ENCODE data around the gene DIS3L.
"Not testable (repeated sequence)": the region's sequence is repeated elsewhere in the genome, so short reads cannot be mapped to it uniquely, and the experiment has no call there.

DIS3L gene

DNA sequence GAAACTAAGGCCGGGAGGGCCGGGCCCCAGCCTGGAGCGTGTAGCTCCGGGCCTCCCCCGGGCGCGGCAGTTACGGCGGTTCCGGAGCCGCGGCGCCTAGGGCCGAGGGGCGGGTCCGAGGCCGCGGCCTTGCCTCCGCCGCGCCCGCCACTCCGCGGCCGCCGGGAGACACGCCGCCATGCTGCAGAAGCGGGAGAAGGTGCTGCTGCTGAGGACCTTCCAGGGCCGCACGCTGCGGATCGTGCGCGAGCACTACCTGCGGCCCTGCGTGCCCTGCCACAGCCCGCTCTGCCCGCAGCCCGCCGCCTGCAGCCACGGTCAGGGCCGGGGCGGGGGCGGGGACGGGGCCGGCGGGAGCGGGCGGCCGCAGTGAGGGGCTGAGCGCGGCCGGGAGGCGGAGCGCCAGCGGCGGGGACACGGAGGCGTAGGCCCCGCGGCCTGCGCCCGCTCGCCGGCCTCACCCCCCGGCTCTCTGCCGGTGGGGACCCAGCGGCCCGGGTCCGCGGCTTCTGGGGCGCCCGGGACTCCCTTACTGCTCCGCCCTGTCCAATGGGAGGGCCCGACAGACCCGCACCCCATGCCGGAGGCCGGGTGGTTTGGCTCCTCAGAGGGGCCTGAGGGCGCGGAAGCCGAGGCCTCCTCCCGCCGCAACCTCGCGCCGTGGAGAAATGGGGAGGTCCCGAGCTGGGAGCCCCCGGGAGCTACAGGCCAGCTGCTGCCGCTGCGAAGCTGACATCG is at the start of gene DIS3L:
DIS3L (plus strand) TSS at position 150 of the 738 bp plus-strand sequence; CDS start at position 179, 29 bp downstream.
- DNase-seq: peak; percentile 54

DNA sequence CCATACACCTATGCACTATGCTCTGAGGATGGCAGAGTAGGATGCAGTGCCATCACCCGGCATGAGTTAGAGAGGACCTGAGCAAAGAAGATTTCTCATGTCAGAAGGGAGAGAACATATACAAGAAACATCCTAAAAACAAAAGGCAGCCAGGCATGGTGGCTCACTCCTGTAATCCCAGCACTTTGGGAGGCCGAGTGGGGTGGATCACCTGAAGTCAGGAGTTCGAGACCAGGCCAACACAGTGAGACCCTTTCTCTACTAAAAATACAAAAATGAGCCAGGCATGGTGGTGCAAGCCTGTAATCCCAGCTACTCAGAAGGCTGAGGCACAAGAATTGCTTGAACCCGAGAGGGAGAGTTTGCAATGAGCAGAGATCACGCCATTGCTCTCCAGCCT is 47.5 kb upstream of the DIS3L start:
- DNase-seq: not testable (repeated sequence)

- DNase-seq: no peak
Measured at GRCh38 chr15:66246937-66247336, 46.4 kb upstream of the DIS3L start.

- no peak for DNase-seq
Measured at GRCh38 chr15:66249605-66250174, 43.7 kb upstream of the DIS3L start.

DNA sequence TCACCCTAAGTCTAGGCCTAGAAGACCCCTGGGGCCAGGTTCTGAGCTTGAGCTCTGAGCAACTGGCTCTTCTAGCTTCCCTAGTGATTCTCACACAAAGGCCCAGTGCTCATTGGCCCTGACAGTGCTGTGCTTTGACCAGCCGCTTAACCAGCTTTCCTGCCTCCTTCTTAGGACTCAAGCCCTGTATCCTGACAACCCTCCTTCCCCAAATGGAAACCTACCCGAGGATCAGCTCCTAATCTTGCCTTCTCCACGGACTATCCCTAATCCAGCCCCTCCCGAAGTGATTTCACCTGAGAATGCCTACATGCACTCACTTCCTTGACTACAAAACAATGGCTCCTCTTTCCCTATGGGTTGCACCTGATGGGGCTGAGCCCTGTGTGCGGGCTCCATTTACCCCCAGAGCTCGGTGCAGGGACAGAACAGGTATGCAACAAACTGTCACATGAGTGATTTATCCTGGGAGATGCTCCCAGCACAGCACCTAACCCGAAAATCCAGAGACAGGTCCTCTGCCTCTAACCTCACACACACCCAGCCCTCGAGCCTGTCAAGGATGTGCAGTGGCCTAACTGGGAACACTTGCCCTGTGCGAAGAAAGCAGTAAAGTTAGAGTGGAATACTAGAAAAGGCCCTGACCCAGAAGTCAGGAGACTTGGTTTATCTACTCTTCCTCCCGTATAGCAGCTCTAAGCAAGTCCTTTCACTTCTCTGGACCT is 42.1 kb upstream of the DIS3L start:
- DNase-seq: no peak

GRCh38 chr15:66251790-66252684 is 41.3 kb upstream of the DIS3L start:
- peak; percentile 45 to 53 for DNase-seq

- no peak for DNase-seq
Measured at GRCh38 chr15:66252685-66253417, 40.5 kb upstream of the DIS3L start.

DNA sequence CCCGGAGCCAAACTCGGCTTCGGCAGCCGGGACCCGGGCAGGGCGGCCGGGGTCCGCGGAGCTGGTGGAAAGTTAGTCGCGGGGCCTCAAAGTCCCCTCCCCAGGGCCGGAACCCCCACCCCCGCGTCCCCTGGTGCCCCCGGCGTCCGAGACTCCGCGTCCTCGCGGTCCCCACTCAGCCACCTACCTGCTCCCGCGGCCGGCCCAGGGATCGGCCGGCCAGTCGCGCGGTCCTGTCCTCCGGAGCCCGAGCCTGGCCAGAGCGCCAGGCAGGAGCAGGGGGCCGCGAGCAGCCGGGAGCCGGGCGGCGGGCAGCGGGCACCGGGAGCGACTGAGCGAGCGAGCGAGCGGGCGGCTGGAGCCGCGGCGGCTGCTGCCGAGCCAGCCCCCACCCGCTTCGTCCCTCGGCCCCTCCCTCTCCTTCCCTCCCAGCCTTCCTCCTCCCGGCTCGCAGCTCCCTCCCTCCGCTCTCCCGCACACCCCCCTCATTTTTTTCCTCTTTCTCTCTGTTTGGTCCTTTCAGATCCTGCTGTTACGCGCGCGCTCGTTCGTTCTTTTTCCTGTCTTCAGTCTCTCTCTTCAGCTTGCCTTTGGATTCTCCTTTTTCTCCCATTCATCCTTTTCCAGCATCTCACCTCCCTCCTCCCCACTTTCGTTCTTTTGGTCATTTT is 39.8 kb upstream of the DIS3L start, which contains the start of gene MEGF11:
MEGF11 (minus strand) TSS at position 333 of the 671 bp plus-strand sequence. CDS start 125,347 bp downstream, outside the sequence.
- DNase-seq: no peak

DNA sequence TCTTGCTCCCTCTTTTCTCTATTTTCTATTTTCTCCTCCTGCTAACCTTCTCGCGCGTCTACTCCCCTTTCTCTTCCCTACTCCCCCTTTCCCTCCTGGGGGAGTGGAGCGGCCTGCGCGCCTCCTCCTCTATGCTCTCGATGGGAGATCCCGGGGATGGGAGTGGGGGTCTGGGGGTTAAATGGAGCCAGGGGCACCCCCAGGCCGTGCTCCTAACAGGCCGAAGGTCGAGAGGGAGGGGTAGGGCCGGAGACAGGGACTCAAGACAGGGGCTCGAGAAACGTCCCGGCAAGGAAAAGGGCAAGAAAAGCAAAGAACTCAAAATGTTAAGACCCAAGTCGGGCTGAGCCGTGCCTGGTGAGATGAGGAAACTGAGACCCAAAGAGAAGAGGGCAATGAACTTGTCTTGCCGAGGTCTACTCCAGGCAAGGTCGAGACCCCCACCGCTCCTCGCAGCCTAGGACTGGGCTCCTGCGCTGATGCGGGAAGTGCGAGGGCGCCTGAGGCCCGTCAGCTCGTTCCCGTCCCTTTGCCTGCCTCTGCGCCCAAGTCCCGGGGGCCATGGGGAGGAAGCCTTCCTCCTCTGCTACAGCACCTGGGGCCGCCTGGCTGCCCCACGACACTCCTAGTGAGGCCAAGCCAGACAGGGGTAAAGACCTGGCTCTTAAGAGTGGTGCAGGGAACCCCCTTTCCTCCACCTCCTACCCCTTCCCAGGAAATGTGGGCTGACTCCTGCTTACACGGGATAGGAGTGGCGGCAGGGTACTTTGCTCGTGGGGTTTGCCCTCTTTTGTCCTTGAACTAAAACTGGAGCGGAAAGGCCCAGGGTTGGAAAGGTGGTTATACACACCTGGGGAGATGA is 39.0 kb upstream of the DIS3L start:
- DNase-seq: no peak

GRCh38 chr15:66254951-66255676 is 38.3 kb upstream of the DIS3L start:
- DNase-seq: no peak

- no peak for DNase-seq
Measured at GRCh38 chr15:66256692-66257091, 36.7 kb upstream of the DIS3L start.

DNA sequence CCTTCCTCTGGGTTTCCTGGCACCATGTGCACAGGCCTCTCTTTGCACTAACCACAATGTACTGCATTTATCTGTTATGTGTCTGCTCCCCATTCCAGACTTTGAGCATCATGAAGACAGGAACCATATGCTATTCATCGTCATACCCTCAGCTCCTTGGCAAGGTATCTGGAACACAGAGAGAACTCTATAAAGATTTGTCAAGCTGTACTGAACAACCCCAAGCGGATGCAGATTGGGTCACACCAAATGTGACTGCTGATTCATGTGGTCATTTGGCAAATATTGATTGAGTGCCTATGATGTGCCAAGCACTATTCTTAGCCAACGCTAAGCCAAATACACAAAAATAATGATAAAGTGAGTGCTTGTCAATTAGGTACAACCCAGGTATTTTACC is 32.3 kb upstream of the DIS3L start:
- DNase-seq: no peak

- DNase-seq: not testable (repeated sequence)
Measured at GRCh38 chr15:66262837-66263236, 30.5 kb upstream of the DIS3L start.

GRCh38 chr15:66264859-66265513 is 28.4 kb upstream of the DIS3L start:
- DNase-seq: no peak

DNA sequence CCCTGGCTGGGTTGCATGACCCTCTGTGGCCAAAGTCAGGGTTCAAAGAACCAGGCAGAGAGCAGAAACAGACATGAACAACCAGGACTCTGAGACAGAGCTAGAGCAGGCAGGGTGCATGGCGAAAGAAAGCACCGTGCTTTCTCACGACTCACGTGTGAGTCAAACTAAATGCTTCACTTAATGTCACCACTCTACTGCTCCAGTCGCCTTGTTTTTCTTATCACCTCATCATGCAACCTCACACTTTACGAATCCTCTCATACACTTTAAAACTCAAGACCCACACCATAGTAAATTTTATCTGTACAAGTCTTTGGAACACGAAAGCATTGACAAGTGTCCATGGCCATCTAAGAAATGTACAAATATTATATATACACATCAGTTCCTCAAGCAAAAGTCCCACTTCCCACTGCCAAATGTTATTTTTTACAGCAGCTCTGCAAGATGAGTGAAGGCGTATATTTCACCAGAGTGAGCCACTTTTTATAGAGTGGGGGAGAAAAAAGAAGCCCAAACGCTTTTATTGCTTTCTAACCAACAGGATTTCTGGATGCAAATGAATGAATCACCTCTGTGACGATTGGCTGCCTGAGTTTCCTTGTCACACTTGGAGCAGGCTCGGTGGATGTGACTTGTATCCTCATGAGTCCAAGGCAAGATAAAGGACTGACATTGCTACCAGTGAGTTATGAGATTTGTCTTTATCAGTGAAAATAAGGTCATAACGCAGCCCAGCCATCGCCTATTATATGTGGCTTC is 23.9 kb upstream of the DIS3L start:
- DNase-seq: no peak

DNA sequence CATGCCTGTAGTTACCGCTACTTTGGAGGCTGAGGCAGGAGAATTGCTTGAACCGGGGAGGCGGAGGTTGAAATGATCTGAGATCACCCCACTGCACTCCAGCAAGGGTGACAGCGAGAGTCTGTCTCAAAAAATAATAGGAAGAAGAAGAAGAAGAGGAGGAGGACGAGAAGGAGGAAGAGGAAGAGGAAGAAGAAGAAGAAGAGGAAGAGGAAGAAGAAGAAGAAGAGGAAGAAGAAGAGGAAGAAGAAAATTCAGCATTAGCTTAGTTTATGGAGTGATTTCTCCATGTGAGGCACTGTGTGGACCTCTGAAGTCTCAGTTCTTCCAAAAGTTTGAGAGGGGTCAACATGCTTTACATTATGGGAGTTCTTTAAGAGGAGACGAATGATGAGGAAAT is 22.4 kb upstream of the DIS3L start:
- DNase-seq: no peak

DNA sequence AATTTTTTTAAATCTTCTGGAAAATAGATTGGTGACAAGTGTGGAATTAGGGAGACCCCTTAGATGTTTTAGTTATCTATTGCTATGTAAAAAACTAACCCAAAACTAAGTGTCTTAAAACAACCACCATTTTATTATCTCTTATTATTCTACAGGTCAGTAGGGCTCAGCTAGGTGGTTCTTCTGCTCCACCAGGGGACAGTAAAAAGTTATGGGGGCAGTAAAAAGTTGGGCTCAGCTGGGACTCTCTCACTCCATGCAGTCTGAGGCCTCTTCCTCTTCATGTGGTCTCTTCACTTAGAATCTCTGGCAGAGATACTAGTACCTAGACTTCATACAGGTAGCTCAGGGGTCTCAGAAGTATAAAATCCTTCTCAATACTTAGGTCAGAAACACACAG is 18.0 kb upstream of the DIS3L start:
- no peak for DNase-seq

- no peak for DNase-seq
Measured at GRCh38 chr15:66276546-66276945, 16.8 kb upstream of the DIS3L start.

Data from stimulated activated CD4-positive, alpha-beta T cell treated with anti-CD3 and anti-CD28 coated beads, Interleukin-2, amount 100 ng/mL, for 48 hours (primary cell).